NCI-H1105 treated with DMSO at 0.1 percent for 48 hours (cell line): Measurements from ENCODE around the gene OGDH.

Experiments
- DNase-seq: peaks from one replicate; lab custom pipeline; 2025; lab: John Stamatoyannopoulos, UW

The OGDH gene

GRCh38 chr7:44738876-44739665 lies 132.6 kb downstream of the OGDH start:
- no peak for DNase-seq

- no peak for DNase-seq
Observed at GRCh38 chr7:44740055-44740454, 133.6 kb downstream of the OGDH start.

GRCh38 chr7:44743750-44744149 lies 137.3 kb downstream of the OGDH start:
- DNase-seq: no peak

GRCh38 chr7:44748045-44748947 lies 141.9 kb downstream of the OGDH start, which contains the start of gene ZMIZ2:
Gene ZMIZ2, plus strand, starts transcription at chr7:44748847. Its CDS starts 7,403 bp downstream, at chr7:44756250.
- DNase-seq: peak; percentile 87

DNA sequence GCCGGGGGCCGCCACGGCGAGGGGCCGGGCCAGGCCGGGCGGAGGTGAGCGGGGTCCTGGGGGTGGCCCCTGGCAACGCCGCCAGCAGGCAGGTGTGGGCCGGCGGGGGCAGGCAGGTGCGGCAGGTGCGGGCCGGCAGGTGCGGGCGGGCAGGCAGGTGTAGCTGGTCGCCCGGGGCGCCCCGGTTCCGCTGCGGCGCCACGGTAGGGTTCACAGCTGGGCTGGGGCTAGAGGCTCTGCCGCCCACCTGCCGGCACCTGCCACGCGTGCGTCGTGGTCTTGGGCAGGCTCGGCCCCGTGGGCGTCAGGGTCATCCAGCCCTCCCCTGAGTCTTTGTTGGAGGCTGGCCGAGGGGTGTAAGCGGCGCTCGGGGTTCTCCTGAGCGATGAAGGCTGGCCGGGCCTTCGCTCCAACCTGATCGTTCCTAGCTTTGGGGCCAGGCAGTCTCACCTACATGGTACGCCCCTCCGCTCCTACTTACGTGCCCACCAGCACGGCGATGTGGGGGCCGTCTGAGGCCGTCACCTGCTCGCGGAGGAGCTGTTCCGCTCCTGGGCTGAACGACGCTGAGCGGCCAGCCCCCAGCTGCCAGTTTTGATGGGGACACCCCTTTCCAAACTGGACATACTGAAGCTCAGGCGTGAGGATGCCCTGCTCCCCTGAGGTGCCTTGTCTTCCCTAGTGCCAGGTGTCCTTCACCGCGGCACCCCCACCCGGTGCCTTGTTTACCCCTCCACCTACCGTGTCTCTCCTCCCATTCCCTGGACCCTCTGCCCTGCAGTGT lies 142.7 kb downstream of the OGDH start:
- DNase-seq: peak; percentile 77

GRCh38 chr7:44749992-44750391 lies 143.6 kb downstream of the OGDH start:
- no peak for DNase-seq

- DNase-seq: no peak
Observed at GRCh38 chr7:44750424-44750823, 144.0 kb downstream of the OGDH start.

- no peak for DNase-seq
Observed at GRCh38 chr7:44750921-44751571, 144.6 kb downstream of the OGDH start.

DNA sequence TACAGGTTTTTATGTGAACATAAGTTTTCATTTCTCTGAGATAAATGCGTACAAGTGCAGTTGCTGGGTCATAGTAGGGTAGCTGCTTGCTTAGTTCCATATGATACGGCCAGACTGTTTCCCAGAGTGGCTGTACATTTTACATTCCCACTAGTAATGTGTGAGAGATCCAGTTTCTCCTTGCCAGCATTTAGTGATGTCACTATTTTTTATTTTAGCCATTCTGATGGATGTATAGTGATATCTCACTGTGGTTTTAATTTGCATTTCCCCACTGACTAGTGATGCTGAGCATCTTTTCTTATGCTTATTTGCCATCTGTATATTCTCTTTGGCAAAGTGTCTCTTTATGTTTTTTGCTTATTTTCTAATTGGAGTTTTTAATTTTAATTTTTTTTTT lies 146.4 kb downstream of the OGDH start:
- DNase-seq: no peak

DNA sequence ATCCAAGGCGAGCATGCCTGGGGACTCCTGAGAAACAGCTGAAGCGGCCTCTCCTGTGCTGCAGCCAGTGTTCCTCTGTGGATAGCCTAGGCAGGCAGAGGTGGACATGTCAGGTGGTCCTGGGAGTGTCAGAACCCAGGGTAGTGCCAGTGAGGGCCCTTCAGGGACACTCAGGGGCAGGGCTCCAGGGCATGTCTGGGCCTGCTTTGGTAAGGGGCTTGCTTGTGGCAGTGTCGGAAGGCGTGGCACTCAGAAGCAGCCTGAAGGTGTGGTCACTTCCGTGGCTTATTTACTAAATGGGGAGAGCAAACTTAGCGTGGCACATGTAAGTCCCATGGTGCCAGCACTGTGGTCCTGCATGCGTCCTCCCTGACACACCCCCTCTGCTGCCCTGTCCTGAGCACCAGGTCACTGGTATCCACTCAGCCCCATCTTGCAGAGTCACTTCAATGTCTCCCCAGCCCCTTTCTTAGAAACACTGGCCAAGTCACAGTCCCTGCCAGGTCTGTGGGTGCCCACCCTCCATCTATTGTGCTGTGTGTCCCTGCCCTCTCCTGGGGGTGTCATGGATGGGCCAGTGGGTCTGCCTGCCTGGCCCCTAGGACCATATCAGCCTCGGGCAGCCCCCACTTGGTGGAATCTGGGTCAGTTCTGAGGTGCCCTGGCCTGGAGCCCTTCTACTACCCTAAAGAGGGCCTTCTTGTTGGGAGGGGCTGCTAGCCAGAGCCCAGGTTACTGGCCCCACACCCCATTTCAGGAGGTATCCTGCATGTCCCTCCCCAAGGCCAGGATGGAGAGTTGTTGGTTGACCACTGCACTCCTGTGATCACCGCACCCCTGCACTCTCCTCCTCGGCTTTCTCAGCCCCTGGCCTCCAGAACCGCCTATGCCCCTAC lies 148.6 kb downstream of the OGDH start:
- no peak for DNase-seq

DNA sequence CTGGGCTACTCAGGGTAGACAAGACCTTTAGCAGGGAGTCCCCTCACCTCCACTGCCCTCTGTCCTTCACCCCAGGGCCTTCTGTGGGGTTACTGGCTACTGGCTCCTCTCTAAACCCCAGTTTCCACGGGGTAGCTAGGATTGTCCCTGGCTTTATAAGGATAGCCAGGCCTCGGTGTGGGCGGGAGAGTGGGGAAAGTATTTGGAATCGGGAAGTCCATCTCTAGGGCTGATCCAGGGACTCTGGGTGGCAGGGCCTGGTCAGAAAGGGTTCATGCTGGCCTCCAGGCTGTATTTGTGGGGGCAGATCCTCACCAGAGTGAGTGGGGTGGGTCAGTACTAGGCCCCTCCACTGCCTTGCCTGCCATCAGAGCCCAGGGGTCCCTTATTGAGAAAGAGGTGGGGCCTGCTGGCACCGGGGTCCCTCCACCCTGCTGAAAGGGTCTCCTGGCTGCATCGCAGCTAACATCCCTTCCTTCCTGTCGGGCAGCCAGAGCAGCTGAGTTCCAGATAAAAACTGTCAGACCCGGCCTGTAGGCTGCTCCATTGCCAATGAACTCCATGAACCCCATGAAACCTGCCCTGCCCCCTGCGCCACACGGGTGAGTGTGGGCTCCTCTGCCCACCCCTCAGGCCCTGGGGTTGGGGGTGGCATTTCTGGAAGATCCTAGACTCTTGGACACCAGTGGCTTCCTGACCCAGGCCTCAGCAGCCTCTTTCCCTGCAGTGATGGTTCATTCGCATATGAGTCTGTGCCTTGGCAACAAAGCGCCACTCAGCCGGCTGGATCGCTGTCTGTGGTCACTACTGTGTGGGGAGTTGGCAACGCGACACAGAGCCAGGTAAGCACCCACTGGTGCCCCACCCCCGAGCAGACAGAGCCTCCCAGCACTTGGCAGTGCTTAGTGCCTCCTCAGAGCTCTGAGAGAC lies 149.5 kb downstream of the OGDH start:
- DNase-seq: no peak

DNA sequence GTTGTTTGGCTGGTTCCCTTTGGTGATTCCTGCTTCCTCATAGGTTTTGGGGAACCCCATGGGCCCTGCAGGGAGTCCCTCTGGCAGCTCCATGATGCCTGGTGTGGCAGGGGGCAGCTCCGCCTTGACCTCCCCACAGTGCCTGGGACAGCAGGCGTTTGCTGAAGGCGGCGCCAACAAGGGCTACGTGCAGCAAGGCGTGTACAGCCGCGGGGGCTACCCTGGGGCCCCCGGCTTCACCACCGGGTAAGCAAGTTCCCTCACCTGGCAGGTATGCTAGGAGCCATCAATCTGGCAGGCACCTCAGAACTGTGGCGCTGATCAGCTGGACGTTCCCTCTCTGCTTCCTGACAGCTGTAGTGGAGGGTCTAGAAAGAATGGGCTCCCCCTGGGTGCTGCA lies 150.5 kb downstream of the OGDH start:
- no peak for DNase-seq

GRCh38 chr7:44757311-44757710 lies 150.9 kb downstream of the OGDH start:
- DNase-seq: no peak

GRCh38 chr7:44757739-44758138 lies 151.3 kb downstream of the OGDH start:
- DNase-seq: no peak
